ENCODE results near the gene ANO2.

DNA sequence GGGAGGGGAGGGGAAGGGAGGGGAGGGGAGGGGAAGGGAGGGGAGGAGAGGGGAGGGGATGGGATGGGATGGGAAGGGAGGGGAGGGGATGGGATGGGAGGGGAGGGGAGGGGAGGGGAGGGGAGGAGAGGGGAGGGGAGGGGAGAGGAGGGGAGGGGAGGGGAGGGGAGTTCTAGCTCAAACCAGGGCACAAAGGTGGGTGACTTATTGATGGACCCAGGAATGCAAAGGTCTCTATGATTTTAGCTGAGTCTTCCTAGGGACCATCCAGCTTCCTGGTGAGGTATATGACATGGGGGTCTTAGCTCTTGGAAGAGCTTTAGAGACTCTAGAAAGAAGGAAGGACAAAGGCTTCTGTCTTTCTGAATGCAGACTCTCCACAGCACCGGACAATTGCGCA lies 42.3 kb downstream of the ANO2 start:
- TF ChIP-seq, protein P1, sequence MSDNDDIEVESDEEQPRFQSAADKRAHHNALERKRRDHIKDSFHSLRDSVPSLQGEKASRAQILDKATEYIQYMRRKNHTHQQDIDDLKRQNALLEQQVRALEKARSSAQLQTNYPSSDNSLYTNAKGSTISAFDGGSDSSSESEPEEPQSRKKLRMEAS (IDR thresholded peaks at IDR 0.05; ENCODE audit: low read depth, low read length) = no peak
- TF ChIP-seq, protein P2, sequence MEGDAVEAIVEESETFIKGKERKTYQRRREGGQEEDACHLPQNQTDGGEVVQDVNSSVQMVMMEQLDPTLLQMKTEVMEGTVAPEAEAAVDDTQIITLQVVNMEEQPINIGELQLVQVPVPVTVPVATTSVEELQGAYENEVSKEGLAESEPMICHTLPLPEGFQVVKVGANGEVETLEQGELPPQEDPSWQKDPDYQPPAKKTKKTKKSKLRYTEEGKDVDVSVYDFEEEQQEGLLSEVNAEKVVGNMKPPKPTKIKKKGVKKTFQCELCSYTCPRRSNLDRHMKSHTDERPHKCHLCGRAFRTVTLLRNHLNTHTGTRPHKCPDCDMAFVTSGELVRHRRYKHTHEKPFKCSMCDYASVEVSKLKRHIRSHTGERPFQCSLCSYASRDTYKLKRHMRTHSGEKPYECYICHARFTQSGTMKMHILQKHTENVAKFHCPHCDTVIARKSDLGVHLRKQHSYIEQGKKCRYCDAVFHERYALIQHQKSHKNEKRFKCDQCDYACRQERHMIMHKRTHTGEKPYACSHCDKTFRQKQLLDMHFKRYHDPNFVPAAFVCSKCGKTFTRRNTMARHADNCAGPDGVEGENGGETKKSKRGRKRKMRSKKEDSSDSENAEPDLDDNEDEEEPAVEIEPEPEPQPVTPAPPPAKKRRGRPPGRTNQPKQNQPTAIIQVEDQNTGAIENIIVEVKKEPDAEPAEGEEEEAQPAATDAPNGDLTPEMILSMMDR (IDR thresholded peaks at IDR 0.05; ENCODE audit: low read depth, low read length) = no peak

Data from NB4 (cell line).